Gastroesophageal sphincter (tissue), 4 donors: Measurements from ENCODE around the gene LRBA. TPM values are rescaled to one million over a fixed set of nuclear protein-coding genes. Genes with fewer than 3 reads are reported as not detected.

Source experiments
- ATAC-seq: fragments of 150-250 bp; one replicate; pipeline ENCODE4 v1.9.1; 2016; ENCODE audit warnings: mild to moderate bottlenecking, moderate library complexity
- H3K27ac ChIP-seq, 4 donors: fragments of 200-600 bp; sonication (generic) in 3 of 4; 1 replicate in 3 of 4; 2 replicates in 1 of 4; pipeline ENCODE4 v1.5.1; 2016 to 2019
- H3K27me3 ChIP-seq: fragments of 200-600 bp; sonication (generic); one replicate; pipeline ENCODE4 v1.5.1; 2019
- H3K36me3 ChIP-seq, 2 donors: fragments of 200-600 bp; sonication (generic); one replicate each; pipeline ENCODE4 v1.5.1; 2019; ENCODE audit warnings: control low read depth in 1 of 2
- H3K4me1 ChIP-seq, 3 donors: fragments of 200-600 bp; sonication (generic); 1 replicate in 2 of 3; 2 replicates in 1 of 3; pipeline ENCODE4 v1.5.1; 2016 to 2019; ENCODE audit warnings: control low read depth in 2 of 3
- H3K4me3 ChIP-seq, 2 donors: fragments of 200-600 bp; sonication (generic); one replicate each; pipeline ENCODE4 v1.5.1; 2019; ENCODE audit warnings: mild to moderate bottlenecking in 1 of 2, moderate library complexity in 1 of 2
- H3K9me3 ChIP-seq, 3 donors: fragments of 200-600 bp; sonication (generic); one replicate each; pipeline ENCODE4 v1.5.1; 2017 to 2019; ENCODE audit warnings: control low read depth in 2 of 3
- CTCF ChIP-seq, 4 experiments: fragments of 200-600 bp in 2 of 4; fragments of 450-650 bp in 2 of 4; sonication (generic) in 1 of 4; IDR thresholded peaks; one replicate each; pipeline ENCODE4 v1.5.1; 2017 to 2019; ENCODE audit warnings: antibody characterized with exemption in 4 of 4, mild to moderate bottlenecking in 2 of 4, moderate library complexity in 2 of 4
- EP300 ChIP-seq: sonication (generic); formaldehyde crosslinking; IDR thresholded peaks from one replicate; pipeline ENCODE4 v1.6.1; 2017; ENCODE audit warnings: antibody characterized with exemption, mild to moderate bottlenecking
- POLR2A ChIP-seq, 2 donors: fragments of 450-650 bp; IDR thresholded peaks; one replicate each; pipeline ENCODE4 v1.6.1; 2017; ENCODE audit warnings: antibody characterized with exemption in 2 of 2, mild to moderate bottlenecking in 2 of 2, moderate library complexity in 1 of 2
- POLR2AphosphoS5 ChIP-seq: sonication (generic); formaldehyde crosslinking; IDR thresholded peaks from one replicate; pipeline ENCODE4 v1.6.1; 2017; ENCODE audit warnings: antibody characterized with exemption
- WGBS, 2 donors: methylation state at CpG; one replicate each; pipeline ENCODE4 v1.1.5; 2018; ENCODE audit warnings: low coverage in 1 of 2; 5-methylcytosine and 5-hydroxymethylcytosine counted together
- total RNA-seq, 4 donors: library from RNA; depleted of rRNA; stranded (reverse); fragments of >200 nt; gene quantifications; one replicate each; pipeline ENCODE4 v1.1.0, GENCODE V29; 2016

The LRBA gene
- total RNA-seq, 4 donors from 2014 or later, result 18.4 to 35.0 (median 23.2) TPM

GRCh38 chr4:150242820-150243458 is 772.1 kb downstream of the LRBA start:
- peak in 3 of 4 experiments; percentile 76 to 87 (median 82) for TF ChIP-seq CTCF (IDR thresholded peaks at IDR 0.05)
- TF ChIP-seq POLR2A (IDR thresholded peaks at IDR 0.05), result no peak
- no peak for TF ChIP-seq POLR2AphosphoS5
- no peak for TF ChIP-seq EP300
- ATAC-seq, result no peak
- 43 to 50% methylated on average over 6 of the region's 6 CpGs for WGBS, 2 donors

GRCh38 chr4:150240011-150240410 is 775.1 kb downstream of the LRBA start:
- no peak for ATAC-seq
- no peak overlapping the region for H3K27ac ChIP-seq
- H3K4me3 ChIP-seq, result no peak overlapping the region
- peaks cover 11 to 27% (median 13%) of the 10 kb centered on the region in 3 donors for H3K4me1 ChIP-seq
- no peaks in the 10 kb centered on the region for H3K9me3 ChIP-seq
- peaks cover 0 to 5% of the 10 kb centered on the region in 2 donors for H3K36me3 ChIP-seq
- H3K27me3 ChIP-seq, result no peaks in the 10 kb centered on the region
- TF ChIP-seq CTCF (IDR thresholded peaks at IDR 0.05), result no peak
- no peak for TF ChIP-seq POLR2AphosphoS5
- TF ChIP-seq EP300, result no peak
- TF ChIP-seq POLR2A (IDR thresholded peaks at IDR 0.05), result no peak

More at GRCh38 chr4:150242820-150243458, 772.1 kb downstream of the LRBA start:
- no peak overlapping the region for H3K4me3 ChIP-seq
- no peaks in the 10 kb centered on the region for H3K4me1 ChIP-seq
- H3K27ac ChIP-seq, result peak overlapping the region in 1 of 4 donors; percentile 38
- H3K27me3 ChIP-seq, result no peaks in the 10 kb centered on the region
- no peaks in the 10 kb centered on the region for H3K9me3 ChIP-seq
- H3K36me3 ChIP-seq, result peaks cover 0 to 9% of the 10 kb centered on the region in 2 donors

GRCh38 chr4:150238591-150238990 is 776.5 kb downstream of the LRBA start:
- H3K4me1 ChIP-seq, result peaks cover 11 to 27% (median 13%) of the 10 kb centered on the region in 3 donors
- peaks cover 0 to 18% of the 10 kb centered on the region in 2 donors for H3K36me3 ChIP-seq
- TF ChIP-seq POLR2A (IDR thresholded peaks at IDR 0.05), result no peak
- TF ChIP-seq EP300, result no peak
- no peak for TF ChIP-seq POLR2AphosphoS5
- TF ChIP-seq CTCF (IDR thresholded peaks at IDR 0.05), result no peak
- 100% methylated on average over 1 of the region's 1 CpG for WGBS, 2 donors
- H3K27me3 ChIP-seq, result no peaks in the 10 kb centered on the region
- H3K9me3 ChIP-seq, result no peaks in the 10 kb centered on the region
- no peak overlapping the region for H3K4me3 ChIP-seq
- no peak overlapping the region for H3K27ac ChIP-seq
- ATAC-seq, result no peak

GRCh38 chr4:150237110-150237872 is 777.8 kb downstream of the LRBA start:
- Histone ChIP-seq H3K4me1 (peaks cover 11 to 27% (median 13%) of the 10 kb centered on the region in 3 donors), H3K27ac (peak overlapping the region in 3 of 4 donors; percentile 70 to 77 (median 74)), H3K4me3 (no peak overlapping the region), H3K9me3 (no peaks in the 10 kb centered on the region), H3K27me3 (no peaks in the 10 kb centered on the region), H3K36me3 (peaks cover 0 to 31% of the 10 kb centered on the region in 2 donors)
- 28 to 41% methylated on average over 6 of the region's 6 CpGs for WGBS, 2 donors
- TF ChIP-seq POLR2AphosphoS5, result peak; percentile 80
- no peak for TF ChIP-seq CTCF (IDR thresholded peaks at IDR 0.05)
- TF ChIP-seq EP300, result no peak
- TF ChIP-seq POLR2A (IDR thresholded peaks at IDR 0.05), result no peak
- ATAC-seq, result peak; percentile 59
